T1000 (cell line): ENCODE data around the gene ZDHHC16.
"Not testable (repeated sequence)": the region's sequence is repeated elsewhere in the genome, so short reads cannot be mapped to it uniquely, and the experiment has no call there.

ENCODE experiments used
- DNase-seq: peaks from one replicate; lab custom pipeline; 2025; ENCODE audit warnings: mixed read lengths; lab: John Stamatoyannopoulos, UW

The ZDHHC16 gene

DNA sequence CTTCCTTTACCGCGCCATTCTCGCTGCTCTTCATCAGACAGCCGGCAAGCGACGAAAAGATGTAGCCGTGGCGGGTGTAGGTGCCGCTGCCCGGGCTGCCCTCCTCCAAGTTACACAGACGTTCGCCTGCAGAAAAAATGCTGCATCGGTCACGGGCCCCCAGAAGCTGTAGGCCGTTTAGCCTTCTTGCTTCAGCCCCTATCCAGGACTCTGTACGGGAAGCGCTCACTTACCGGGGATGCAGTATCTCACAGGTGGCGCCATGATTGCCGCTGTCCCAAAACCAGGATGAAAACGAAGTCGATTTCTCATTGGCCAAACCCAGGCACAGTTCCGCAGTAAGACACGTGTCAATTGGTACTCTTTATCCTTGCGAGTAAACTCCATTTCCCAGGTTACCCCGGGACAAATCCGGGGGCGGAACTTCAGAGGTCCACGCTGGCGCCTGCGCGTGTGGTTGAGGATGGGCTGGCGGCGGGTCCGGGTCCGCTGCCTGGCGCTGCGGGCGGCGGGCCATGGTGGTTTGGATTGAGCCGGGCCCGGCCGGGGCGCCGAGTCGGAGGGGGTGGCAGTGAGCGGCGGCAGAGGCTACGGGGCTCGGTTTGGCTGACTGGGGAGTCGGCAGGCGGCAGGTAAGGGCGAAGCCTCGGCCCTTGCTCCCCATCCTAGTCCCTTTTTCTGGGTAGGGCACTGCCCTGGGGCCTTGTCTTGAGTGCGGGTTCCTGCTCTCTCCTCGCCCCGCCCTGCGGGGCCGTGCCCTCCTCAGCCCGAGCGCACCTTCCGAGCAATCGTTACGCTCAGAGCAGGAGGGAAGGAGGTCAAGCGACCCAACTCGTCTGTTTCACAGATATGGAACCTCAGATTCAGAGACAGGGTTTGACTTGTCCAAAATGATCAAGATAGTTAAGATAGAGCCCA, at the start of gene ZDHHC16, which contains the start of gene EXOSC1:
TSS of gene ZDHHC16 (plus strand) at position 454 of the 918 bp plus-strand sequence. CDS start 5,501 bp downstream, outside the sequence.
TSS of gene EXOSC1 (minus strand) at position 285 of the 918 bp plus-strand sequence. CDS start at position 264, 21 bp downstream.
- peak; percentile 93 for DNase-seq

DNA sequence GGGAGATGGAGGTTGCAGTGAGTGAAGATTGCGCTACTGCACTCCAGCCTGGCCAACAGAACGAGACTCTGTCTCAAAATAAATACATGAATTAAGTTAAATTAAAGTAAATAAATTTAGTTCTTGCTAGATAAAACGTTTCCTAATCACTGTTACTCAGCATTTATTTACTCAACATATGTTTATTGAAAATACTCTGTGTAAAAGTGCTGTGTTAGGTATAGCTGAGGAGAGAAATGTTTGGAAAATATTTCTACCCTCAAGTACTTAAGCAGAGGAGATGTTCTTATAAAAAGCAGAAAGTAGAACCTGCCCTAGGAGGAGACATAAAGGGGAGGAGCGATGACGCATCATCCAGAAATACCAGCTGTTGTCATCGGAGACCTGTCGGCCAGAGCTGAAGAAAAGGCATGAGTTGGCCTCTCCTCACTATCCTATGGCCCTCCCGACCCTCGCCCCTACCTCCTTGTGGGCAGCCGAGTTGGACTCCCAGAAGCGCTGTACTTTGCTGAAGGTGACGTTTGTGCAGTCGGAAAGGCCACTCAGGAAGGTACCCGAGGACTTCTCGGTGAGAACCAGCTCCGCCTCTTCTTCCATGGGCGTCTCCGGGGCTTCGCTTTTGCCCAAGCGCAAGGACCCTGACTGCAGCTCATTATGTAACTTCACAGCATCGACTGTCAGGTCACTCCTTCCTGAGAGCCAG, 46.0 kb upstream of the ZDHHC16 start:
- peak; percentile 52 for DNase-seq

DNA sequence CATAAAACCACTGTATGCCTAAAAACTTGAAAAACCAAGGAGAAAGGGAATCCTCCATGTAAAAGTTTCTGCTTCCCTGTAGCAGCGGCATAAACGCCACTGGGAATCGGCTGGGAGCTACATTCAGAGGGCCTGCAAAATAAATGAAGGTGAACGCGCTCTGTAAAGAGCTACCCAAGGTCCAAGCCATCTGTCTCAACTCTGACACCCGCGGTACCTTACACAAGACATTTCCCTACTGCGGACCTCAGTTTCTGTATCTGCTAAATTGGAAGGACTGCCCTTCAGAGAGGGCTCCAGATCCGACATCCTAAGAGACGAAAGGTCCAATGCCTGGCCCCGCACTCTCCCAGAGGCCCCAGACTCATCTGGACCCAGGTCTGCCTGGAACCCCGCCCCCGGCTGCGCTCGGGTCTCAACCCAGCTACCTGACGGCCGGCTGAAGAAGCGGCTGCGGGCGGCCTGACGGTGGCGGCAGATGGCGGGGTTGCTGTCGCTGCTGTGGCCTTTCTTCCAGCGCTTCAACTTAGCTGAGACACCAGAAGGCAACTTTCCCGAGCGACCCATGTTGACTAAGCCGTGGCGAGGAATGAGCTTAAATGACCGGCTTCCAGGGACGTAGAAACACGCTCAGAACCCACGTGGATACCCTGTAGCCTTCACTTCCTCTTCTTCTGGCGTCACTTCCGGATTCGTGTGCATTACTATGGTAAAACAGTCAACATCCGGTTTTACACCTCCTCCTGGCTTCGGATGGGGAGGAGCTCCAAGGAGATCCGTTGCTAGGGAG, 45.1 kb upstream of the ZDHHC16 start, which contains the start of gene RRP12:
TSS of gene RRP12 (minus strand) at position 676 of the 790 bp plus-strand sequence. CDS start at position 567, 109 bp downstream.
- DNase-seq: peak; percentile 90

DNA sequence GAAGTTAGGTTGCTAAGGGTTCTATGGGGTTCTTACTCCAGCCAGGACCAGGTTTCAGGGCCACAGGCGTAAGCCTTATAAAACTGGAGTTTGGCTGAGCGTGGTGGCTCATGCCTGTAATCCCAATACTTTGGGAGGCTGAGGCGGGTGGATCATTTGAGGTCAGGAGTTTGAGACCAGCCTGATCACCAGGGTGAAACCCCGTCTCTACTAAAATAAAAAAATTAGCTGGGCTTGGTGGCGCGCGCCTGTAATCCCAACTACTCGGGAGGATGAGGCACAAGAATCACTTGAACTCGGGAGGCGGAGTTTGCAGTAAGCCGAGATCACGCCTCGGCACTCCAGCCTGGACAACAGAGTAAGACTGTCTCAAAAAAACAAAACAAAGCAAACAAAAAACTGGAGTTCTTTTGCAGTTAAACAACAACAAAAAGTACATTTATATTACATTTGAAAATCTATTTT, 44.5 kb upstream of the ZDHHC16 start:
- DNase-seq: no peak

DNA sequence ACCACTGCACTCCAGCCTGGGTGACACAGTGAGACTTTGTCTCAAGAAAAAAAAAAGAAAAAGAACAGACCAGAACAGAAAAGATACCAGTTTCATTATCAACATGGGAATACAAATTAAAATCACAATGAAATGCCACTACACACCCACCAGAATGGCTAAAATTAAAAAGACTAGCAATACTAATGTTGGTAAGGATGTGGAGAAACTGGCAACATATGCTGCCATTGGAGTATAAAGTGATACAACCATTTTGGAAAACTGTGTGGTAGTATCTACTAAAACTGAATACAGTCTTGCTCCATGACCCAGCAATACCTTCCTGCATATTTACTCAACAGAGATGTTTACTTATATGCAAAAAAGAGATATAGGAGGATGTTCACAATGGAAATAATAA, 41.9 kb upstream of the ZDHHC16 start:
- no peak for DNase-seq

DNA sequence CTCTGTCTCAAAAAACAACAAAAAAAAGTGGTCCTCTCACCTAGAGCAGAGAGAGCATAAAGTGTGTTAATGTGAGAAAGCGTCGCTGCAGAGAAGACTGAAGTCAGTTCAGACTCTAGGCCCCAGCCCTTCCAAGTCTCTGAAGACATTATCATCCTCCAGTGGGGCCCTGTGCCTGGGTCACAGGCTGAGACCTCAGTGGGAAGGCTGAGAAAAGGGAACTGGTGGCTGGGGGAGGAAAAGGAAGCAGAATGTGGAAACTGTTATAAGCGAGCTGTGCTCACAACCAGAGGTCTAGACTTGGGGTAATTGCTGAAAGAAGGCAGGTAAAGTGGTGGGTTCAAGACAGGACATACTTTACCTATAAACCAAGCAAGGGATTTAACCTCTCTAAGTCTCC, 39.9 kb upstream of the ZDHHC16 start:
- DNase-seq: no peak

DNA sequence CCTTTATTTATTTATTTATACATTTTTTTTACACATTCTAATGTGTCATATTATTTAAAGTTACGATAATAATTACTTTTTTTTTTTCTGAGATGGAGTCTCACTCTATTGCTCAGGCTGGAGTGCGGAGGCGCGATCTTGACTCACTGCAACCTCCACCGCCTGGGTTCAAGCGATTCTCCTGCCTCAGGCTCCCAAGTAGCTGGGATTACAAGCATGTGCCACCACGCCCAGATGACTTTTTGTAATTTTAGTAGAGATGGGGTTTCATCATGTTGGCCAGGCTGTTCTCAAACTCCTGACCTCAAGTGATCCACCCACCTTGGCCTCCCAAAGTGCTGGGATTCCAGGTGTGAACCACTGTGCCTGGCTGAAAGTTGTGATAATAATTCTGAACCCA, 39.5 kb upstream of the ZDHHC16 start:
- DNase-seq: not testable (repeated sequence)

DNA sequence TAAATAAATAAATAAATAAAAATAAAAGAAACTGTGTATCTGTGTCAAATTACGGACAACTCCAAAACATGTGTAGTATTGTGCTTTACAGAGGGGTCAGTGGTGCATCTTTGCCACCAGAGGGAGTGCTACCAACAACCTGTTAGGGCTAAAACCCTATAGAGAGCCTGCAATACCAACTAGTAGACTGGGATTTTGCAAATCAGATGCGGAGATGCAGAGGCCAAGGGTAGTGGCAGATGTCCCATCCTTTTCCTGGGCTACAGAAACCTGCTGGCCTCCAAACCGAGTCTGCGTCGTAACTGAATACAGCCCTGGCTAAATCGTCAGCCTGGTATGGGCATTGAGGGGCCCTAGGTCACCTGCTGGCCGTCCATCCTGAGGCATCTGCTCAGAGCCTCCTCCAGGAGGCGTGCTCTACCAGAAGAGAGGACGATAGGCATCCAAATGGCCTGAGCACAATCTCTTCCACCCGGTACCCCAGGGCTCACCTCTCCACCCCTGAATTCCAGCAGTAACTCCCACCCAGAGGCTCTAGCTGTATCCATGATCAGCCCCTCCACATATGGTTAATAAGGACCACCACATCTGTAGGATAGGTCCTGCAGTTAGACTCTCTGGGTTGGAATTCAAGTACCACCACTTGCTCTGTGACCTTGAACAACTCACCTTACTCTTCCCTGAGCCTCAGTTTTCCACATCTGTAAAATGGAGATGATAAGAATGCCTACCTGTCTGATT, 38.6 kb upstream of the ZDHHC16 start:
- peak; percentile 69 for DNase-seq

DNA sequence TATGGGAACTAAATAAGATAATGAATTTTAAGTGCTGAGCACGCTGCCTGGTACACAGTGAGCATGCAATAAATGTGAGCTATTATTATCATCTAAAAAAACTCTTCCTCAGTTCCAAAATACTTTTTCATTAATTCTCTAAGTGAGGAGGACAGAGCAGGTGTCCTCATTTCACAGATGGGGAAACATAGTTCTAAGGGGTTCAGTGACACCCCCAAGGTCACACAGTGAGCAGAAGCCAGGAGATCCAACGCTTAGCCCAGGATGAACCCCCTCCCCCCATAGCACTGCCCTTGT, 38.1 kb upstream of the ZDHHC16 start:
- DNase-seq: no peak

DNA sequence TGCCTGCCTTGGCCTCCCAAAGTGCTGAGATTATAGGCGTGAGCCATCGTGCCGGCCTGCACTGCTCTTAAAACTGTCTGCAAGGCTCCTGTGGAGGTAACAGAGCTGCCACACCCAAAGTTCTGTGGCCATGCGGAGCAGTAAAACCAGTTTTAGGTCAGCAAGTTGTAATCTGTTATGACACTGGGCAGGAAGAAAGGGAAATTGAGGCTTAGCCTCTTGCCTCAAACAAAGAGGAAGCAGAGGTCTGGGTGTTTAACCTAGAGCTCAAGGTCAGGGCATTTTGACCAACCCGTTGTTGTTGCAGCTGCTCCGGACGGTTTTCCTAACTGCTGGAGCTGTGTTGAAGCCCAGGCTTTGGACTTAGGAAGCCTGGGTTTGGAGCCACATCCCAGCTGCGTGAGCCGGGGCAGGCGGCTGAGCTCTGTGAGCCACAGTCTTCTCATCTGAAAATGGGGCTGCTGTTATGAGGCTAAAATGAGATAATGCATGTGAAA, 37.4 kb upstream of the ZDHHC16 start:
- DNase-seq: no peak

DNA sequence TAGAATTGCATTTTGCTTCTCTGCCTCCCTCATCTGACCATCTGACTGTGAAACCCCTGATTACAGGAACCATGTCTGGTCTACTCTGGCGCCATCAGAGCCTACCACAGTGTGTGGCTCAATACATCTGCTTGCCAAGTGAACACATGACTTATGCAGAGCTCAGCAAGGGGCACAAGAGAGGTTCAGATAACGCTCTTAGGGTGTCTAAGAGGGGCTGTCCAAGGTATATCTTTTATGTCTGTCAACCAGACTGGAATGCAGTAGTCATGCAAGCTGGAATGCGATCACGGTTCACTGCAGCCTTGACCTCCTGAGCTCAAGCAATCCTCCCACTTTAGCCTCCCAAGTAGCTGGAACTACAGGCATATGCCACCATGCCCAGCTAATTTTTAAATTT, 34.6 kb upstream of the ZDHHC16 start:
- DNase-seq: no peak

DNA sequence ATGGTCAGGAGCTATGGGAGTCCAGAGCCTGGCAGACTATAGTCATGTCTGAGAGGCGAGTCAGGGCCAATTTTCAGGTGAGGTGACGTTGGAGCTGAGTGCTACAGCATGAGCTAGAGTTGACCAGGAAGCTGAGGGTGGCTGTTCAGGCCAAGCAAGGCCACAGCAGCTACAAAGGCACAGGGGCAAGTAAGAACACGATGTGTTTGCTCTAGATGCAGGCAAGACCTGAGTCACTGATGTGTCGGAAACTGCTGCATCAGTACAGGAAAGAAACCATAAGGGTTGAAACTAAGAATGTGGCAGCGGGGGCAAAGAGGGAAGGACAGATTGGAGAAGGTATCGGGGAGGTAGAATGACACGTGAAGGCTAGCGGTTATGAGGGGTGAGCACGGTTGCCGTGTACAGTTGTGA, 33.1 kb upstream of the ZDHHC16 start:
- no peak for DNase-seq

DNA sequence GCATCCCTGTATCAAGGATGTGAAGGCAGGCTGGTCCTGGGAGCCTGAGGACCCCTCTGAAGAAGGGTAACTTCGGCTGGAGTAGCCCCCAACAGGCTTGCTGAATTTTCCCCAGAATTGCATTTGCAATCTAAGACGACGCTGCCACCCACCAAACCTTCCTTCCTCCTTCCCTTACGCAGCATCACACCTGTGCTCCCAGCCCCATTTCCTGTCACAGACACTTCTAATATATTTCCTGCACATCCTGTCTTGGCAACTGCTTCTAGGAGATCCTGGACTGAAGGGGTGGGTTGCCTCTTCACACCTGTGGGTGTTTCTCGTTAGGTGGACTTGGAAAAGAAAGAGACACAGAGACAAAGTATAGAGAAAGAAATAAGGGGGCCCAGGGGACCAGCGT, 29.4 kb upstream of the ZDHHC16 start:
- DNase-seq: no peak

DNA sequence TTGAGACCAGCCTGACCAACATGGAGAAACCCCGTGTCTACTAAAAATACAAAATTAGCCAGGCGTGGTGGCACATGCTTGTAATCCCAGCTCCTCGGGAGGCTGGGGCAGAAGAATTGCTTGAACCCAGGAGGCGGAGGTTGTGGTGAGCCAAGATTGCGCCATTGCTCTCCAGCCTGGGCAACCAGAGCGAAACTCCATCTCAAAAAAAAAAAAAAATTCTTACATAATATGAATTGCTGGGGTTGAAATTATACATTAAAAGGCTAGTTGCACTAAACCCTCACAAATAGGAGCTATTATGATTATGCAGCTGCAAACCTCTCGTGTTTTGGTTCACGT, 22.2 kb upstream of the ZDHHC16 start:
- not testable (repeated sequence) for DNase-seq

DNA sequence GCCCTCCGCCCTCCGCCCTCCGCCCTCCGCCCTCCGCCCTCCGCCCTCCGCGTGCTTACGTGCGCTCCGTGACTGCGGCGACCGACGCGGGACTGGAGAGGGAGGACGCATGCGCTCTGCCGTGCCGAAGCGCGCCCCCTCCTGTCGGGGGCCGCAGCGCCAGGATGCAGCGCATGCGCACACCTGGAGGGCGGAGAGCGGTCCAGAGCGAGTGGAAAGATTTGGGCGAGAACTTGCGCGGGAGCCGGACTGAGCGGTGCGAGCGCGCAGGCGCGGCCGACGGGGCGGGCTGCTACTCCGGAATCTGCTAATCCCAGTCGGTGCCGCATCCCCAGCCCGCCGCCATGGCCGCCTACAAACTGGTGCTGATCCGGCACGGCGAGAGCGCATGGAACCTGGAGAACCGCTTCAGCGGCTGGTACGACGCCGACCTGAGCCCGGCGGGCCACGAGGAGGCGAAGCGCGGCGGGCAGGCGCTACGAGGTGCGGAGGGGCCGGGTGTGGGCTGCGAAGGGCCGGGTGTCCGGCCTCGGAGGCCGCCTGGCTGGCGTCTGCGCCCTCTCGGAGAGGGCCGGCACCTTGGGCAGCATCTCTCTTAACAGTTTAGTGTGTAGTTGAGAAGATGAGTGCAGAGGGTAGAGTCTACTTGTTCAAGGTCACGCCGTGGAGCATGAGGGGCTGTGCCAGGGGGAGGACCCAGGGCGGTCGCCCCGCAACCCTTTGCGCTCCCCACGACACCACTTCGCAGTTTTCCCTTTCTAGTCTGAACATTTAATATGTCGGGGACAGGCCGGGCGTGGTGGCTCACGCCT, 19.8 kb upstream of the ZDHHC16 start, which contains the start of gene PGAM1:
TSS of gene PGAM1 (plus strand) at position 228 of the 812 bp plus-strand sequence. CDS start at position 345, 117 bp downstream.
- DNase-seq: peak; percentile 98

DNA sequence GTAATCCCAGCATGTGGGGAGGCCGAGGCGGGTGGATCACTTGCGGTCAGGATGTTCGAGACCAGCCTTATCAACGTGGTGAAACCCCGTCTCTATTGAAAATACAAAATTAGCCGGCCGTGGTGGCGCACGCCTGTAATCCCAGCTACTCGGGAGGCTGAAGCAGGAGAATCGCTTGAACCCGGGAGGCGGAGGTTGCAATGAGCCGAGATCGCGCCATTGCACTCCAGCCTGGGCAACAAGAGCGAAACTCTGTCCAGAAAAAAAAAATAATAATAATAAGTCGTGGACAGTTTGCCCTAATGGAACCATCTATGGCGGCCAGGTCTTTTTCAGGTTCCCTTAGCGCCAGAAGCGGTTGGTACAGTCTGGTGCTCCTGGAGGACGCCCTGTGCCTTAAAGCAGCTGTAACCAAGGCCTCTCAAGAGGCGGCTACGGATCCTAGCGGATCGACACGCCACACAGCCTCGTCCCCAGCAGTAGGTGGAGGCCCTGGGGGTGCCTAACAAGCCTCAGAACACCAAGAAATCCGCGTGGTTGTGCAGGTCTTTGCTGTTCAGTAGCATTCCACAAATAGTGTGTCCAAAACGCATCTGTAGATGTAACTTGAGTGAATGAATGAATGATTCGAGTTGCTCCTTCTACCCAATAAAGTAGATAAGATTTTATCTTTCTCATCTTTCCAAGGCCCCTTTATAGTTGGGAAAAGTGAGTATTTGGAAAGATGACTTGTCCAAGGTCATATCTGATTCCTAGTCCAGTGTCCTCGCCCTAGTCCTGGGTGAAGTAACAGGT, 19.0 kb upstream of the ZDHHC16 start:
- no peak for DNase-seq

DNA sequence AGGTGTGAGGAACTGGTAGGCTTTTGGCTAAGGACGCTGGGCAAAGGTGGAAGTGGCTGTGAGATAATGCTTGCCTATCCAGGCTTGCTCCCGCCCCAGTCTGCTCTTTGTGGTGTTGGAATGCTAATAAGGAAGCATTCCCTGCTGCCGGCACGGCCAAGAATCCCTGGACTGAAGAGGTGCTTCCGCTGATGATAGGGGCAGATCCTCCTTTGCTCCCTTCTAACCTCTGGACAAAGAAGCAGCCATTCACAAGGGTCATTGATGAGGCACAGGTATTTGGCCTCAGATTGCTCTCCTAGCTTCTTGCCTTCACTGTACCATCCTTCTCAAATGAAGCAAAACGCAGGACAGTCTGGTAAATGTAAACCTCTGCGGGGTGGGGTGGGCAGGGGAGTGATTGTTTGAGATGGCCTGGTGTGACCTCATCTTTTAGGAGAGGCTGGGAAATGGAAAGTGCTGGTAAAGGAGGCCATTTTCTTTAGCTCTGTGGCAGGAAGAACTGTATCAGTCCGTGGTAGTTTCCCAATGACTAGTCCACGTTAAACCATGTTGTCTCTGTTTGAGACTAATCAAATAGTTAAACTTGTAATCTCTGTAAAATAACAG, 18.3 kb upstream of the ZDHHC16 start:
- no peak for DNase-seq

DNA sequence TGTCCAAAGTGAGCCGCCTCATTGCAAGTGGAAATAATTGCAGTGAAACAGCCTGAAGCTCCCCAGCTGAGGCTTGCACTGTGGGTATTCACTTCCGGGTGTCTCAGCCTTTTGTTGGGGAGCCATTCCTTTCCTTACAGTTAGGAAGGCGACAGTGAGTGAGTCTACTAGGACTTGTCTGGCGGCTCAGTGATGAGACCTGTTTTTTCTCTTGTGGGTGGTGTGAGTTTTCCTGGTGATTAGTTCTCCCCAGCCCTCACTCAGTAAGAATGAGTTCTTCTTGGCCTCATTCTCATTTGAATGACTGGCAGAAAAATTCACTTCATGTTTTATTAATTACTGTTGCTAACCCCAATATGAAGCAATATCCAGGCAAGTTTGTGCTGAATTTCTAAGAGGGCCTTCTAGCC, 17.4 kb upstream of the ZDHHC16 start:
- no peak for DNase-seq

DNA sequence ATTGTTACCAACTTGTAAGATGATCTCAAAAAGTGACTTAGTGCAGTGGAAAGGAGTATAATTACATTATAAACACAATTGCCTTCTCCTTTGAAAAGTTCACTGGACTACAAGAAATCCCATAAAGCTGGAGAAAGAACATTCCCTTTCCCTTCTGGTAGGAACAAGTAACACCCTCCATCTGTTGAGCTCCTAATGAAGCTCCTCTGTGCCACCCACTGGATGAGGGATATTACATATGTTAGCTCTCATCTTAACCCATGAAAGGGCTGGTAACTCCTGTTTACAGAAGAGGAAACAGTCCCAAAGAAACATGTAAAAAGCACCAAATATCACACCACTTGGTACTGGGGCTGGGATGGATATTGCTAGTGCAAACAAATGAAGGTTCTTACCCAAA, 11.9 kb upstream of the ZDHHC16 start:
- no peak for DNase-seq
